K562 (cell line): ENCODE measurements around the gene PRPSAP2. TPM values are rescaled to one million over a fixed set of nuclear protein-coding genes. Genes with fewer than 3 reads are reported as not detected.
A peak's percentile ranks its signal among the peaks of the same experiment; 100 is the strongest.
"Not testable (repeated sequence)": the region's sequence is repeated elsewhere in the genome, so short reads cannot be mapped to it uniquely, and the experiment has no call there.

ENCODE experiments used
- ATAC-seq: fragments of 200-7000 bp; cut with Tn5 transposase; 3 replicates; pipeline ENCODE4 v1.9.1; 2020; ENCODE audit warnings: moderate library complexity
- BruUV-seq: library from RNA; stranded (reverse); fragments of 400-500 nt; replicated peaks from 2 replicates; lab custom pipeline; 2021; lab: Mats Ljungman, UMichigan
- CTCF ChIA-PET: fragments of 300-600 bp; formaldehyde crosslinking; extraction: SDS; loops from one replicate; lab custom pipeline; 2021; ENCODE audit warnings: low intra/inter-chr PET ratio; lab: Yijun Ruan, JAX
- POLR2A ChIA-PET: fragments of 300-600, 350-650 bp; sonication (Branson Sonifier 250); formaldehyde crosslinking; extraction: SDS; loops from one replicate; lab custom pipeline; 2021; ENCODE audit warnings: antibody characterized with exemption, inconsistent platforms; lab: Yijun Ruan, JAX
- DNase-seq, 4 experiments: peaks; one replicate each; pipeline versions ENCODE4 v3.0.0 to v3.0.0-alpha.2; 2011 to 2018; ENCODE audit warnings: low spot score in 3 of 4, mixed read lengths in 3 of 4; ENCODE audit errors: extremely low read depth in 1 of 4
- FAIRE-seq: peaks from 2 replicates; lab custom pipeline; 2011; peaks lifted over from hg19 to GRCh38; lab: Jason Lieb, UNC
- H2AFZ ChIP-seq: 2 replicates; pipeline ENCODE4 v1.6.0; 2011; ENCODE audit warnings: low read depth, low read length, control low read depth, inconsistent platforms
- H3K27ac ChIP-seq: fragments of 200-600 bp; 3 replicates; pipeline ENCODE4 v1.8.0; 2011; ENCODE audit warnings: low read depth, mild to moderate bottlenecking, control low read depth, inconsistent platforms, low read length, moderate library complexity, mixed read lengths; ENCODE audit errors: extremely low read depth
- H3K27me3 ChIP-seq, 2 experiments: fragments of 300-600 bp in 1 of 2; 2 replicates in 1 of 2; 3 replicates in 1 of 2; pipeline versions ENCODE4 v1.6.0 to v1.8.0; 2011; ENCODE audit warnings: inconsistent platforms in 2 of 2, low read length in 2 of 2, mild to moderate bottlenecking in 1 of 2, mixed read lengths in 1 of 2, moderate library complexity in 1 of 2; ENCODE audit not compliant: control insufficient read depth in 2 of 2, insufficient read depth in 2 of 2
- H3K36me3 ChIP-seq: fragments of 300-600 bp; 3 replicates; pipeline ENCODE4 v1.8.0; 2011; ENCODE audit warnings: mild to moderate bottlenecking, low read length, inconsistent platforms; ENCODE audit not compliant: control insufficient read depth, insufficient read depth
- H3K4me1 ChIP-seq, 2 experiments: fragments of 200-600 bp in 1 of 2; replicated peaks in 1 of 2; 2 replicates in 1 of 2; 3 replicates in 1 of 2; pipeline versions ENCODE4 v1.5.1 to v1.8.0; 2011; ENCODE audit warnings: inconsistent platforms in 2 of 2, low read length in 2 of 2, mild to moderate bottlenecking in 1 of 2, mixed read lengths in 1 of 2, moderate library complexity in 1 of 2; ENCODE audit not compliant: control insufficient read depth in 2 of 2, insufficient read depth in 2 of 2
- H3K4me2 ChIP-seq: 2 replicates; pipeline ENCODE4 v1.6.1; 2011; ENCODE audit warnings: low read length, control low read depth, inconsistent platforms, mixed read lengths; ENCODE audit not compliant: insufficient read depth
- H3K4me3 ChIP-seq: fragments of 200-600 bp; sonication (generic), shearing (Covaris generic); 2 replicates; pipeline ENCODE4 v1.5.1; 2016; ENCODE audit warnings: control low read depth, inconsistent platforms
- H3K79me2 ChIP-seq: fragments of 200-600 bp; 3 replicates; pipeline ENCODE4 v1.8.0; 2011; ENCODE audit warnings: low read length, inconsistent platforms; ENCODE audit not compliant: control insufficient read depth, insufficient read depth
- H3K9ac ChIP-seq, 2 experiments: 2 replicates each; pipeline versions ENCODE4 v1.6.0 to v1.6.1; 2011; ENCODE audit warnings: low read depth in 2 of 2, low read length in 2 of 2, control low read depth in 1 of 2, inconsistent platforms in 1 of 2, mild to moderate bottlenecking in 1 of 2, mixed read lengths in 1 of 2; ENCODE audit not compliant: insufficient read depth in 1 of 2
- H3K9me1 ChIP-seq: one replicate; pipeline ENCODE4 v1.6.0; 2011; ENCODE audit warnings: inconsistent platforms, mild to moderate bottlenecking, low read length, moderate library complexity; ENCODE audit not compliant: control insufficient read depth, insufficient read depth
- H3K9me3 ChIP-seq: replicated peaks from 2 replicates; pipeline ENCODE4 v1.5.1; 2011; ENCODE audit warnings: low read depth, low read length, inconsistent platforms; ENCODE audit not compliant: control insufficient read depth, insufficient read depth
- H4K20me1 ChIP-seq: replicated peaks from 2 replicates; pipeline ENCODE4 v1.6.1; 2011; ENCODE audit warnings: low read length, inconsistent platforms, mixed read lengths; ENCODE audit not compliant: control insufficient read depth, insufficient read depth
- E2F1 ChIP-seq: sonication (generic); formaldehyde crosslinking; IDR thresholded peaks from 2 replicates; pipeline ENCODE4 v1.8.1; 2023; ENCODE audit warnings: mild to moderate bottlenecking, missing genetic modification reagents, moderate library complexity
- ETV6 ChIP-seq, 3 experiments: fragments of 150-350 bp in 1 of 3; sonication (generic) in 1 of 3; formaldehyde crosslinking in 1 of 3; IDR thresholded peaks; 2 replicates each; pipeline versions ENCODE4 v1.6.1 to v1.8.0; 2014 to 2022; ENCODE audit warnings: borderline replicate concordance in 2 of 3, low read depth in 2 of 3, antibody characterized with exemption in 1 of 3, low read length in 1 of 3, mild to moderate bottlenecking in 1 of 3, missing genetic modification reagents in 1 of 3
- FOSL1 ChIP-seq: fragments of 200-800 bp; sonication (Bioruptor generic); conservative IDR thresholded peaks from 2 replicates; pipeline ENCODE4 v1.6.1; 2016; ENCODE audit warnings: missing genetic modification characterization, missing compliant biosample characterization
- OTX1 ChIP-seq: fragments of 450-650 bp; formaldehyde crosslinking; IDR thresholded peaks from 2 replicates; pipeline ENCODE4 v1.4.0; 2022; ENCODE audit warnings: mild to moderate bottlenecking
- SPI1 ChIP-seq: IDR thresholded peaks from 2 replicates; pipeline ENCODE4 v1.6.1; 2011; ENCODE audit warnings: low read depth, low read length, control low read depth, borderline replicate concordance
- SRSF7 ChIP-seq: fragments of 200-400 bp; formaldehyde crosslinking; optimal IDR thresholded peaks from 2 replicates; pipeline ENCODE3; 2017; ENCODE audit warnings: mild to moderate bottlenecking, low read depth, low read length
- WGBS: fragments of 100-300 bp; shearing (Covaris generic); methylation state at CpG from one replicate; pipeline ENCODE4 v1.1.6; 2016; ENCODE audit warnings: low coverage, mixed read lengths; ENCODE audit not compliant: insufficient coverage; ENCODE audit errors: missing lambda C conversion rate; 5-methylcytosine and 5-hydroxymethylcytosine counted together
- in situ Hi-C: fragments of 300-500 bp; cut with MboI; formaldehyde crosslinking; loops from 4 replicates; pipeline ENCODE4 v1.15.0; 2018; ENCODE audit warnings: inconsistent platforms, mixed read lengths
- intact Hi-C: fragments of 100-400 bp; cut with micrococcal nuclease; formaldehyde crosslinking; loops from 2 replicates; pipeline ENCODE4 v1.14.2; 2022
- polyA plus RNA-seq, 8 experiments: library from polyadenylated mRNA; depleted of rRNA in 4 of 8; stranded (reverse) in 5 of 8; unstranded in 3 of 8; fragments of >200 nt; fragmentation: Nextera tagmentation in 2 of 8; fragmentation: Illumina TruSeq in 1 of 8; extraction: Ambion mirVana in 2 of 8; extraction: Trizol in 1 of 8; gene quantifications; 2 replicates each; pipeline versions ENCODE4 v1.2.1 to v1.2.3, GENCODE V29; 2011 to 2014; ENCODE audit warnings: inconsistent platforms in 1 of 8, missing spikeins in 1 of 8
- total RNA-seq, 7 experiments: library from RNA; depleted of rRNA in 6 of 7; stranded (reverse); fragments of >200 nt in 6 of 7; fragmentation: Illumina TruSeq in 2 of 7; extraction: Trizol in 2 of 7; gene quantifications; 2 replicates each; pipeline versions ENCODE4 v1.2.1 to v1.2.3, GENCODE V29; 2011 to 2021; ENCODE audit warnings: low replicate concordance in 1 of 7
- TF ChIP-seq, protein P1 (sequence below): fragments of 450-650 bp; IDR thresholded peaks from 2 replicates; pipeline ENCODE4 v1.7.0; 2016; ENCODE audit warnings: borderline replicate concordance

PRPSAP2 gene
- total and polyA plus RNA-seq, 9 of the 15 experiments (the other 6 are each of a cell fraction or from before 2014, with no cell fraction given): 15.5 to 56.7 (median 35.7) TPM

DNA sequence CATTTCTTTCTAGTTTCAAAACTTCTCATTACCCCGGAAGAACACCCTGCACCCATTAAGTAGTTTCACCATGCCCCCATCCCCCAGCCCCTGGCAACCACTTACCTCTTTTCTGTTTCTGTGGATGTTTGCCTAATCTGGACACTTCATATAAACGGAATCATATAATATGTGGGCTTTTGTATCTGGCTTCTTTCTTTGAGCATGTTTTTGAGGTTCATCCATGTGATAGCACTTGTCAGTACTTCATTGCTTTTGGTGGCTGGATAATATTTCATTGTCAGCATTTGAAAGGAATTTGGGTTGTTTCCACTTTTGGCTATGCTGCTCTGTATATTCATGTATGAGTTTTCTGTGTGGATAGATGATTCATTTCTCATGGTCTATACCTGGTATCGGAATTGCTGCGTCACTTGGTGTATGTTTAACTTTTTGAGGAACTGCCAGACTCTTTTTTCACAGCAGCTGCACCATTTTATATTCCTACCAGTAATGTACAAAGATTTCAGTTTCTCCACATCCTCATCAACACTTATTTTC, 64.1 kb downstream of the PRPSAP2 start (continued):
- TF ChIP-seq SRSF7 (no peak), OTX1 (CRISPR knock-in tag) (no peak), E2F1 (no peak), SPI1 (peak; percentile 74; the same call in 1 of the 2 replicates), FOSL1 (tag) (peak; percentile 38), ETV6 (IDR thresholded peaks at IDR 0.05; ENCODE audit: borderline replicate concordance in 1 of 2, low read depth in 2 of 2, low read length in 1 of 2) (no peak), ETV6 (CRISPR knock-in tag; IDR thresholded peaks at IDR 0.05; ENCODE audit: borderline replicate concordance) (no peak)
- TF ChIP-seq, protein P1, sequence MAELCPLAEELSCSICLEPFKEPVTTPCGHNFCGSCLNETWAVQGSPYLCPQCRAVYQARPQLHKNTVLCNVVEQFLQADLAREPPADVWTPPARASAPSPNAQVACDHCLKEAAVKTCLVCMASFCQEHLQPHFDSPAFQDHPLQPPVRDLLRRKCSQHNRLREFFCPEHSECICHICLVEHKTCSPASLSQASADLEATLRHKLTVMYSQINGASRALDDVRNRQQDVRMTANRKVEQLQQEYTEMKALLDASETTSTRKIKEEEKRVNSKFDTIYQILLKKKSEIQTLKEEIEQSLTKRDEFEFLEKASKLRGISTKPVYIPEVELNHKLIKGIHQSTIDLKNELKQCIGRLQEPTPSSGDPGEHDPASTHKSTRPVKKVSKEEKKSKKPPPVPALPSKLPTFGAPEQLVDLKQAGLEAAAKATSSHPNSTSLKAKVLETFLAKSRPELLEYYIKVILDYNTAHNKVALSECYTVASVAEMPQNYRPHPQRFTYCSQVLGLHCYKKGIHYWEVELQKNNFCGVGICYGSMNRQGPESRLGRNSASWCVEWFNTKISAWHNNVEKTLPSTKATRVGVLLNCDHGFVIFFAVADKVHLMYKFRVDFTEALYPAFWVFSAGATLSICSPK: no peak
- TF ChIP-seq, all 486 proteins: peak for 11

DNA sequence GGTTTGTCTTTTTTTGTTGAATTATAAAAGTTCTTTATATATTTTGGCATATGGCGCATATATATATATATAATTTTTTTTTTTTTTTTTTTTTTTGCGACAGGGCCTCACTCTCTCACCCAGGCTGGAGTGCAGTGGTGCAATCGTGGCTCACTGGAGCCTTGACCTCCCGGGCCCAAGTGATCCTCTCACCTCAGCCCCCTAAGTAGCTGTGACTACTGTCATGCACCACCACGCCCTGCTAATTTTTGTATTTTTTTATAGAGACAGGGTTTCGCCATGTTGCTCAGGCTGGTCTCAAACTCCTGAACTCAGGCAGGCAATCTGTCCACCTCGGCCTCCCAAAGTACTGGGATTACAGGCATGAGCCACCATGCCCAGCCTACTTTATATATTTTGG, 64.7 kb downstream of the PRPSAP2 start:
- intact Hi-C loops, BruUV-seq: not testable (repeated sequence)
- POLR2A ChIA-PET: interaction anchor here (0.9 kb wide), 1 partner anchor 10 kb away, joined by 3 read pairs; no protein-coding TSS in a partner anchor

More for the DNA sequence above, 64.7 kb downstream of the PRPSAP2 start:
- H3K27ac ChIP-seq, H3K9me3 ChIP-seq, in situ Hi-C loops, CTCF ChIA-PET, H3K4me2 ChIP-seq, H3K27me3 ChIP-seq, H4K20me1 ChIP-seq, H3K4me3 ChIP-seq, H3K9me1 ChIP-seq, H2AFZ ChIP-seq, DNase-seq, H3K9ac ChIP-seq, H3K79me2 ChIP-seq, ATAC-seq, FAIRE-seq: not testable (repeated sequence)
- H3K4me1 ChIP-seq: peaks cover 7 to 24% of the 10 kb centered on the region in 2 experiments; a peak in 4 of 5 replicates
- peaks cover 13% of the 10 kb centered on the region for H3K36me3 ChIP-seq
- 100% methylated on average over 2 of the region's 7 CpGs for WGBS
